ENCODE results near the gene HEMK1. TPM values are rescaled to one million over a fixed set of nuclear protein-coding genes. Genes with fewer than 3 reads are reported as not detected.

HEMK1 gene
- total and polyA plus RNA-seq, 5 donors from 2014 or later = 18.5 to 24.9 (median 22.1) TPM

DNA sequence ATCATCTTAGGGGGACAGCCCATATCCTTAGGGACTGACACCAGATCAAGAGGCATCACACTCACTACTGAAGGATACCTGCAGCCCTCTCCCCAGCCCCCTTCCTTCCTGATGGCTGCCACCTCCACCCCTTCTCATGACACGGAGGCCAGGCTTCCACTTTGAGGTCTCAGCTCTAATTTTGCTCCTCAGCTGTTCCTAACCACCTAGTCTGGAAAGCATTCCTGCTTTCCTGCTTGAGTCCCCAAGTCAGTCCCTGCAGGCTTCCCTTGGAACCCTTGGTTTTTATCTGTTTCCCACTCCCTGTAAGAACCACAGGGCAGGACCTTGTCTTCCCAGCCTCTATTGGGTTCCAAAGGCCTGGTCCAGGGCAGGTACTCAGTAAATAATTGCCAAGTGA lies 5.0 kb upstream of the HEMK1 start:
- no peak for DNase-seq
- Mint-ChIP-seq H3K4me3 (peak overlapping the region in 1 of 4 donors; percentile 58), H3K27me3 (no peaks in the 10 kb centered on the region), H3K9me3 (no peaks in the 10 kb centered on the region), H3K36me3 (peaks cover under 1% of the 10 kb centered on the region), H3K27ac (peak overlapping the region in 2 of 3 donors; percentile 83 to 87), H3K4me1 (peaks cover 5 to 34% (median 21%) of the 10 kb centered on the region in 4 donors)
- Histone ChIP-seq H3K4me3 (ENCODE audit: low read depth, low read length) (no peak overlapping the region), H3K9me3 (ENCODE audit: control insufficient read depth in 2 of 2, low read length in 2 of 2) (no peaks in the 10 kb centered on the region), H3K27ac (ENCODE audit: insufficient read depth, low read length, poor library complexity, severe bottlenecking) (no peak overlapping the region), H3K36me3 (ENCODE audit: control insufficient read depth, insufficient read depth, low read length) (no peaks in the 10 kb centered on the region), H3K27me3 (ENCODE audit: control insufficient read depth, insufficient read depth, low read length) (no peaks in the 10 kb centered on the region), H3K4me1 (ENCODE audit: control insufficient read depth, insufficient read depth, low read length, poor library complexity, severe bottlenecking) (peaks cover 26% of the 10 kb centered on the region)
- ATAC-seq (ENCODE audit: low read depth in 2 of 2) = no peak

DNA sequence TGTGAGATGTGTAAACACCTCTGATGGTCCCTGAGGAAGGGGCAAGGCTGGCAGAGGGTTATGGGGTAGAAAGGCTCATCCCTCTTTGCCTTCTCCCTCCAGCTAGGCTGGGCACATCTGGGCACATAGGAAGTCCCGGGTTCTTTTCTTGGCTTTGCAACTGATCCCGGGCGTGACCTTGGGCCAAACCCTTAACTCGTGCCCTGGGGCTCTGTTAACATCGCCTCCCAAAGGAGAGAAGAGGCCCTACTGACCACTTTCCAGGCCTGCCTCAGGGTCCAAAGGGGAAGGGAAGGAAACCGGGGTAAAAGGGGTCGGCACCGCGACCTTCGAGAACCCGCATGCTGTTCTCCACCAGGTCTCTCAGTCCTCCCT lies 2.3 kb upstream of the HEMK1 start:
- peaks cover 5 to 60% (median 40%) of the 10 kb centered on the region in 4 donors for H3K4me1 Mint-ChIP-seq
- Histone ChIP-seq H3K27ac (ENCODE audit: insufficient read depth, low read length, poor library complexity, severe bottlenecking) (peak overlapping the region; percentile 92), H3K4me3 (ENCODE audit: low read depth, low read length) (peak overlapping the region; percentile 57), H3K36me3 (ENCODE audit: control insufficient read depth, insufficient read depth, low read length) (no peaks in the 10 kb centered on the region), H3K9me3 (ENCODE audit: control insufficient read depth in 2 of 2, low read length in 2 of 2) (no peaks in the 10 kb centered on the region), H3K4me1 (ENCODE audit: control insufficient read depth, insufficient read depth, low read length, poor library complexity, severe bottlenecking) (peaks cover 52% of the 10 kb centered on the region), H3K27me3 (ENCODE audit: control insufficient read depth, insufficient read depth, low read length) (no peaks in the 10 kb centered on the region)
- no peaks in the 10 kb centered on the region for H3K27me3 Mint-ChIP-seq
- H3K9me3 Mint-ChIP-seq = no peaks in the 10 kb centered on the region
- H3K27ac Mint-ChIP-seq = peak overlapping the region in 2 of 3 donors; percentile 35 to 59
- no peak for ATAC-seq (ENCODE audit: low read depth in 2 of 2)
- H3K4me3 Mint-ChIP-seq = peak overlapping the region; percentile 74 to 98 (median 78)
- DNase-seq = no peak
- no peaks in the 10 kb centered on the region for H3K36me3 Mint-ChIP-seq

GRCh38 chr3:50567386-50568167 lies 1.7 kb upstream of the HEMK1 start, which contains the start of gene C3orf18:
Gene C3orf18 (minus strand): TSS chr3:50567747. CDS start chr3:50565699, 2,048 bp downstream.
- H3K36me3 Mint-ChIP-seq = no peaks in the 10 kb centered on the region
- Histone ChIP-seq H3K9me3 (ENCODE audit: control insufficient read depth in 2 of 2, low read length in 2 of 2) (no peaks in the 10 kb centered on the region), H3K27ac (ENCODE audit: insufficient read depth, low read length, poor library complexity, severe bottlenecking) (peak within 1 kb of the TSS; percentile 92), H3K4me3 (ENCODE audit: low read depth, low read length) (peak within 1 kb of the TSS; percentile 75), H3K36me3 (ENCODE audit: control insufficient read depth, insufficient read depth, low read length) (no peaks in the 10 kb centered on the region), H3K27me3 (ENCODE audit: control insufficient read depth, insufficient read depth, low read length) (no peaks in the 10 kb centered on the region), H3K4me1 (ENCODE audit: control insufficient read depth, insufficient read depth, low read length, poor library complexity, severe bottlenecking) (peaks cover 58% of the 10 kb centered on the region)
- DNase-seq = peak; percentile 93 to 97 (median 93)
- H3K27ac Mint-ChIP-seq = peak within 1 kb of the TSS; percentile 84 to 98 (median 95)
- H3K4me3 Mint-ChIP-seq = peak within 1 kb of the TSS; percentile 93 to 98 (median 98)
- no peaks in the 10 kb centered on the region for H3K9me3 Mint-ChIP-seq
- H3K4me1 Mint-ChIP-seq = peaks cover 5 to 66% (median 45%) of the 10 kb centered on the region in 4 donors
- H3K27me3 Mint-ChIP-seq = no peaks in the 10 kb centered on the region
- ATAC-seq (ENCODE audit: low read depth in 2 of 2) = peak; percentile 75 to 77

DNA sequence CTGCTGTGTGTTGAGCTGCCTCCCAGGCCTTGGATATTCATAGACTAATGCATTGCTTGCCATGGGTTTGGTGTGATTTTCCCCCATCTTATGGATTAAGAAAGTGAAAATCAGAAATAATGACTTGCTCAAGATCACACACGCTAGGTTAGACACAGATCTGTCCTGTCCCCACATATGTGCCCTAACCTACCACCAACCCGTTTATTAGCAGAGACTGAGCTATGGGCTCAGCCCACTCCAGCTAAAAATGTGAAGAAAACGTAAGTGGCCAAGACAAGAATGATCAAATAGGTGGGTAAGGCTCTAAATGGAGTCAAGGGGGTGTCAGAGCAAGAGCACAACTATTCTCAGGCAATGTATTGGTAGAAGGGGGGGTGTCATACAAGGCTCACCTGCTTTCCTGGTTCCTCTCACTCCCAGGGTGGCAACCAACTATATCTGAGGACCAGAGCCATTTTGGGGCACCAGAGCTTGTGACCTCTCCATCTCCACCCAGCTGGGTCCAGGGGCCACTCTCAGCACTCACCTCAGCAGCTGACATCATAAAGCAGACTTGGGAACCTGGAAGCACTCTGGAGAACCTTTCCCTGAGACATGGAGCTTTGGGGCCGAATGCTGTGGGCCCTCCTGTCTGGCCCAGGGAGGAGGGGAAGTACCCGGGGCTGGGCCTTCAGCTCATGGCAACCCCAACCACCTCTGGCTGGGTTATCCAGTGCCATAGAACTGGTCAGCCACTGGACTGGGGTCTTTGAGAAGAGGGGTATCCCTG lies 1.4 kb downstream of the HEMK1 start:
- H3K27me3 Mint-ChIP-seq = no peaks in the 10 kb centered on the region

GRCh38 chr3:50571486-50571885 lies 2.2 kb downstream of the HEMK1 start:
- H3K27me3 ChIP-seq (ENCODE audit: control insufficient read depth, insufficient read depth, low read length) = no peaks in the 10 kb centered on the region
- Mint-ChIP-seq H3K36me3 (no peaks in the 10 kb centered on the region), H3K9me3 (no peaks in the 10 kb centered on the region), H3K4me3 (peak overlapping the region in 2 of 4 donors; percentile 41 to 98), H3K4me1 (peaks cover 5 to 87% (median 57%) of the 10 kb centered on the region in 4 donors), H3K27me3 (no peaks in the 10 kb centered on the region), H3K27ac (peak overlapping the region in 1 of 3 donors; percentile 52)
- H3K9me3 ChIP-seq (ENCODE audit: control insufficient read depth in 2 of 2, low read length in 2 of 2) = no peaks in the 10 kb centered on the region
- DNase-seq (no peak), ATAC-seq (ENCODE audit: low read depth in 2 of 2) (no peak)
- H3K36me3 ChIP-seq (ENCODE audit: control insufficient read depth, insufficient read depth, low read length) = no peaks in the 10 kb centered on the region
- no peak overlapping the region for H3K4me3 ChIP-seq (ENCODE audit: low read depth, low read length)
- peak overlapping the region; percentile 92 for H3K27ac ChIP-seq (ENCODE audit: insufficient read depth, low read length, poor library complexity, severe bottlenecking)
- H3K4me1 ChIP-seq (ENCODE audit: control insufficient read depth, insufficient read depth, low read length, poor library complexity, severe bottlenecking) = peaks cover 93% of the 10 kb centered on the region

More for the DNA sequence above, 1.4 kb downstream of the HEMK1 start:
- no peaks in the 10 kb centered on the region for H3K9me3 ChIP-seq (ENCODE audit: control insufficient read depth in 2 of 2, low read length in 2 of 2)
- Mint-ChIP-seq H3K36me3 (no peaks in the 10 kb centered on the region), H3K4me1 (peaks cover 5 to 88% (median 58%) of the 10 kb centered on the region in 4 donors), H3K4me3 (peak overlapping the region; percentile 93 to 98 (median 98)), H3K9me3 (no peaks in the 10 kb centered on the region), H3K27ac (peak overlapping the region; percentile 92 to 95 (median 95))
- ATAC-seq (ENCODE audit: low read depth in 2 of 2) = no peak
- H3K36me3 ChIP-seq (ENCODE audit: control insufficient read depth, insufficient read depth, low read length) = no peaks in the 10 kb centered on the region
- no peak for DNase-seq
- peak overlapping the region; percentile 92 for H3K27ac ChIP-seq (ENCODE audit: insufficient read depth, low read length, poor library complexity, severe bottlenecking)
- H3K27me3 ChIP-seq (ENCODE audit: control insufficient read depth, insufficient read depth, low read length) = no peaks in the 10 kb centered on the region
- H3K4me1 ChIP-seq (ENCODE audit: control insufficient read depth, insufficient read depth, low read length, poor library complexity, severe bottlenecking) = peaks cover 86% of the 10 kb centered on the region
- peak overlapping the region; percentile 51 for H3K4me3 ChIP-seq (ENCODE audit: low read depth, low read length)

- Mint-ChIP-seq H3K9me3 (no peaks in the 10 kb centered on the region), H3K4me1 (peaks cover 5 to 81% (median 57%) of the 10 kb centered on the region in 4 donors), H3K27ac (peak overlapping the region; percentile 90 to 98 (median 93)), H3K36me3 (no peaks in the 10 kb centered on the region), H3K4me3 (peak overlapping the region; percentile 76 to 98 (median 80)), H3K27me3 (no peaks in the 10 kb centered on the region)
- Histone ChIP-seq H3K4me3 (ENCODE audit: low read depth, low read length) (peak overlapping the region; percentile 61), H3K36me3 (ENCODE audit: control insufficient read depth, insufficient read depth, low read length) (peaks cover 3% of the 10 kb centered on the region), H3K27ac (ENCODE audit: insufficient read depth, low read length, poor library complexity, severe bottlenecking) (peak overlapping the region; percentile 75), H3K9me3 (ENCODE audit: control insufficient read depth in 2 of 2, low read length in 2 of 2) (no peaks in the 10 kb centered on the region), H3K4me1 (ENCODE audit: control insufficient read depth, insufficient read depth, low read length, poor library complexity, severe bottlenecking) (peaks cover 92% of the 10 kb centered on the region), H3K27me3 (ENCODE audit: control insufficient read depth, insufficient read depth, low read length) (no peaks in the 10 kb centered on the region)
- DNase-seq (peak; percentile 66 to 92 (median 83)), ATAC-seq (ENCODE audit: low read depth in 2 of 2) (peak; percentile 19 to 24)
Measured at GRCh38 chr3:50572158-50572557, 2.8 kb downstream of the HEMK1 start.

DNA sequence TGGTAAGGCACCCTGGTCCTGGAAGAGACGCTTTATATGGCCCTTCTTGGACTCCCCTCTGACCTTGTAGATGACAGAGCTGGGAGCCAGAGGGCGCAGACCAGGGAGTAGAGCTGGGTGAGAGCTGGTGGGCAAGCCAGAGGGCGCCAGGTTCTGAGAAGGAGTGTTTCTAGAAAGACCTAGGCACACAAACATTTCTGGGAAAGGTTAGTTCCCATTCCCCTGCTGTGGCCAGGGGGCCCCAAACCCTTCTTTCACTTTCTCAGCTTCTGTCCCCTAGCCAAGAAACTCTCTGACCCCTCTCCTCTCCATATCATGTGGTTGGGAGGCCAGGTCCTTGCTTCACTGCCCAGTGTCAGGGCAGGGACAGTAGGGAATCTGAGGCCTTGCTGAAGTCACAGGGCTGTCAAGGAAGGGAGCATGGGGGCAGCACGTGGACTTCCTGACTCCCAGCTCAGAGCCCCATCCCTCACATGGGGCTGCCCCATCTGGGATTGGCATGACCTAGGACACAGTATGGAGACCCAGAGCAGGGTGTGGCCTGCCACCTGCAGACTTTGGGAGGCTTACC lies 3.6 kb downstream of the HEMK1 start:
- DNase-seq = peak in 1 of 3 donors; percentile 91
- H3K4me1 Mint-ChIP-seq = peaks cover under 1 to 82% (median 55%) of the 10 kb centered on the region in 4 donors
- Histone ChIP-seq H3K9me3 (ENCODE audit: control insufficient read depth in 2 of 2, low read length in 2 of 2) (no peaks in the 10 kb centered on the region), H3K4me3 (ENCODE audit: low read depth, low read length) (peak overlapping the region; percentile 61), H3K27ac (ENCODE audit: insufficient read depth, low read length, poor library complexity, severe bottlenecking) (peak overlapping the region; percentile 75), H3K36me3 (ENCODE audit: control insufficient read depth, insufficient read depth, low read length) (peaks cover 10% of the 10 kb centered on the region), H3K4me1 (ENCODE audit: control insufficient read depth, insufficient read depth, low read length, poor library complexity, severe bottlenecking) (peaks cover 86% of the 10 kb centered on the region), H3K27me3 (ENCODE audit: control insufficient read depth, insufficient read depth, low read length) (no peaks in the 10 kb centered on the region)
- peak overlapping the region; percentile 90 to 98 (median 93) for H3K27ac Mint-ChIP-seq
- peak overlapping the region in 3 of 4 donors; percentile 76 to 98 (median 82) for H3K4me3 Mint-ChIP-seq
- no peaks in the 10 kb centered on the region for H3K36me3 Mint-ChIP-seq
- H3K27me3 Mint-ChIP-seq = no peaks in the 10 kb centered on the region
- H3K9me3 Mint-ChIP-seq = no peaks in the 10 kb centered on the region
- no peak for ATAC-seq (ENCODE audit: low read depth in 2 of 2)

All from CD4-positive, CD25-positive, alpha-beta regulatory T cell (primary cell).